LHCN-M2 (cell line): ENCODE measurements around the gene ARHGAP27. TPM values are rescaled to one million over a fixed set of nuclear protein-coding genes. Genes with fewer than 3 reads are reported as not detected.
"Not testable (repeated sequence)": the region's sequence is repeated elsewhere in the genome, so short reads cannot be mapped to it uniquely, and the experiment has no call there.

Experiments
- DNase-seq: peaks from one replicate; pipeline ENCODE4 v3.0.0-alpha.2; 2012; ENCODE audit warnings: low read depth
- total RNA-seq: library from RNA; depleted of rRNA; stranded (reverse); fragments of >200 nt; gene quantifications from 2 replicates; pipeline ENCODE4 v1.2.3, GENCODE V29; 2014

ARHGAP27 gene
- total RNA-seq, 1 experiment from 2014 or later: 3.0 TPM

- peak; percentile 19 for DNase-seq
Observed at GRCh38 chr17:45446872-45447625, 14.4 kb upstream of the ARHGAP27 start.

GRCh38 chr17:45445901-45446743 is 13.5 kb upstream of the ARHGAP27 start:
- peak; percentile 78 for DNase-seq

- DNase-seq: not testable (repeated sequence)
Observed at GRCh38 chr17:45444856-45445820, 12.5 kb upstream of the ARHGAP27 start.

GRCh38 chr17:45444301-45444700 is 11.6 kb upstream of the ARHGAP27 start:
- DNase-seq: not testable (repeated sequence)

- DNase-seq: not testable (repeated sequence)
Observed at GRCh38 chr17:45443371-45444260, 10.9 kb upstream of the ARHGAP27 start.

GRCh38 chr17:45441526-45442310 is 9.0 kb upstream of the ARHGAP27 start:
- DNase-seq: no peak

GRCh38 chr17:45440839-45441515 is 8.3 kb upstream of the ARHGAP27 start:
- DNase-seq: not testable (repeated sequence)

- DNase-seq: no peak
Observed at GRCh38 chr17:45440161-45440778, 7.6 kb upstream of the ARHGAP27 start.

- no peak for DNase-seq
Observed at GRCh38 chr17:45438931-45439610, 6.4 kb upstream of the ARHGAP27 start.

- DNase-seq: no peak
Observed at GRCh38 chr17:45437465-45438283, 5.0 kb upstream of the ARHGAP27 start.

- DNase-seq: no peak
Observed at GRCh38 chr17:45436625-45437464, 4.2 kb upstream of the ARHGAP27 start.

- no peak for DNase-seq
Observed at GRCh38 chr17:45436161-45436560, 3.5 kb upstream of the ARHGAP27 start.

GRCh38 chr17:45435481-45435880 is 2.8 kb upstream of the ARHGAP27 start:
- DNase-seq: no peak

GRCh38 chr17:45433159-45433535 is 477 bp upstream of the ARHGAP27 start:
- DNase-seq: no peak

GRCh38 chr17:45431531-45432404 is 902 bp downstream of the ARHGAP27 start:
- peak; percentile 41 for DNase-seq
